Measurements from ENCODE around the gene PACSIN1.

GRCh38 chr6:34578445-34579262 is 112.8 kb downstream of the PACSIN1 start:
- TF ChIP-seq CTCF (IDR thresholded peaks at IDR 0.05) (no peak), POLR2A (IDR thresholded peaks at IDR 0.05) (no peak), EP300 (IDR thresholded peaks at IDR 0.05) (no peak)
